Measurements from ENCODE around the gene LRRC4B. TPM values are rescaled to one million over a fixed set of nuclear protein-coding genes. Genes with fewer than 3 reads are reported as not detected.

The LRRC4B gene
- total and polyA plus RNA-seq, 11 donors, result 0.35 to 2.4 (median 0.97) TPM

DNA sequence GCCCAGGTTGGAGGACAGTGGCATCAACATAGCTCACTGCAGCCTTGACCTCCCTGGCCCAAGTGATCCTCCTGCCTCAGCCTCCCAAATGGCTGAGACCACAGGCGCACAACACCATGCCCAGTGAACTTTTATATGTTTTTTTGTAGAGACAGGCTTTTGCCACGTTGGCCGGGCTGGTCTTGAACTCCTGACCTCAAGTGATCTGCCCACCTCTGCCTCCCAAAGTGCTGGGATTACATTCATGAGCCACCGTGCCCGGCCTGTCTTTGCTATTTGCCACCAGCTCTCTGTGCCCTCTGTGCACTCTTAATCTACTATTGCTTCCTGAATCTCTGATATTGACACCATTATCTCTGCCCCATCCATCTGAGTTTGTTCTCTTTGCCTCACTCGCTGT lies 34.3 kb upstream of the LRRC4B start:
- intact Hi-C loops (cut with DNase I), result no loop called here
- peaks cover 0 to 68% (median 25%) of the 10 kb centered on the region in 9 donors for H3K27me3 ChIP-seq
- 66 to 74% (median 72%) methylated on average over 6 of the region's 6 CpGs for WGBS, 4 donors
- no peaks in the 10 kb centered on the region for H3K36me3 ChIP-seq
- DNase-seq (no peak), ATAC-seq (no peak)
- no peaks in the 10 kb centered on the region for H3K9me3 ChIP-seq
- peaks cover 0 to under 1% (median 0%) of the 10 kb centered on the region in 12 donors for H3K4me1 ChIP-seq
- no peak overlapping the region for H3K4me3 ChIP-seq
- H3K27ac ChIP-seq, result no peak overlapping the region
- TF ChIP-seq, protein P1, sequence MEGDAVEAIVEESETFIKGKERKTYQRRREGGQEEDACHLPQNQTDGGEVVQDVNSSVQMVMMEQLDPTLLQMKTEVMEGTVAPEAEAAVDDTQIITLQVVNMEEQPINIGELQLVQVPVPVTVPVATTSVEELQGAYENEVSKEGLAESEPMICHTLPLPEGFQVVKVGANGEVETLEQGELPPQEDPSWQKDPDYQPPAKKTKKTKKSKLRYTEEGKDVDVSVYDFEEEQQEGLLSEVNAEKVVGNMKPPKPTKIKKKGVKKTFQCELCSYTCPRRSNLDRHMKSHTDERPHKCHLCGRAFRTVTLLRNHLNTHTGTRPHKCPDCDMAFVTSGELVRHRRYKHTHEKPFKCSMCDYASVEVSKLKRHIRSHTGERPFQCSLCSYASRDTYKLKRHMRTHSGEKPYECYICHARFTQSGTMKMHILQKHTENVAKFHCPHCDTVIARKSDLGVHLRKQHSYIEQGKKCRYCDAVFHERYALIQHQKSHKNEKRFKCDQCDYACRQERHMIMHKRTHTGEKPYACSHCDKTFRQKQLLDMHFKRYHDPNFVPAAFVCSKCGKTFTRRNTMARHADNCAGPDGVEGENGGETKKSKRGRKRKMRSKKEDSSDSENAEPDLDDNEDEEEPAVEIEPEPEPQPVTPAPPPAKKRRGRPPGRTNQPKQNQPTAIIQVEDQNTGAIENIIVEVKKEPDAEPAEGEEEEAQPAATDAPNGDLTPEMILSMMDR (IDR thresholded peaks at IDR 0.05), result no peak
- TF ChIP-seq POLR2A (IDR thresholded peaks at IDR 0.05), result no peak

DNA sequence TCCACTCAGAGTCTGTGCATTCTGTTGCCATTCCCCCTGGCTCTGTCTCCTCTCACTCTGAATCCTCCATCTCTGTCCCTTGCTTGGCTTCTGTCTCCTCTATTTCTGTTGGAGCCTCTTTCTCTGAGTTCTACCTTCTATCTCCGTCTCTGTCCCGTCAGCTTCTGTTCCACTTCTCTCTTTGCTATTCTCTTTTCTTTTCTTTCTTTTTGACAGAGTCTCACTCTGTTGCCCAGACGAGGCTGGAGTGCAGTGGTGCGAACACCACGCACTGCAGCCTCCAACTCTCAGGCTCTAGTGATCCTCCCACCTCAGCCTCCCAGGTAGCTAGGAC lies 33.8 kb upstream of the LRRC4B start:
- TF ChIP-seq, protein P1 (IDR thresholded peaks at IDR 0.05), result no peak
- TF ChIP-seq POLR2A (IDR thresholded peaks at IDR 0.05), result no peak
- Histone ChIP-seq H3K4me1 (no peaks in the 10 kb centered on the region), H3K36me3 (no peaks in the 10 kb centered on the region), H3K4me3 (no peak overlapping the region), H3K9me3 (no peaks in the 10 kb centered on the region), H3K27ac (no peak overlapping the region), H3K27me3 (peaks cover 0 to 64% (median 21%) of the 10 kb centered on the region in 9 donors)
- intact Hi-C loops (cut with DNase I), result no loop called here
- ATAC-seq, result no peak
- no peak for DNase-seq
- WGBS, 4 donors, result 76 to 85% (median 84%) methylated on average over 5 of the region's 5 CpGs

- Histone ChIP-seq H3K9me3 (no peaks in the 10 kb centered on the region), H3K36me3 (no peaks in the 10 kb centered on the region), H3K4me1 (no peaks in the 10 kb centered on the region), H3K27me3 (peaks cover 0 to 59% (median 18%) of the 10 kb centered on the region in 9 donors), H3K4me3 (no peak overlapping the region), H3K27ac (no peak overlapping the region)
- intact Hi-C loops (cut with DNase I), result no loop called here
- TF ChIP-seq, protein P1 (IDR thresholded peaks at IDR 0.05), result no peak
- TF ChIP-seq POLR2A (IDR thresholded peaks at IDR 0.05), result no peak
- no peak for DNase-seq
- no peak for ATAC-seq
- WGBS, 4 donors, result 20 to 32% (median 28%) methylated on average over 11 of the region's 11 CpGs
Observed at GRCh38 chr19:50601407-50602088, 33.3 kb upstream of the LRRC4B start.

DNA sequence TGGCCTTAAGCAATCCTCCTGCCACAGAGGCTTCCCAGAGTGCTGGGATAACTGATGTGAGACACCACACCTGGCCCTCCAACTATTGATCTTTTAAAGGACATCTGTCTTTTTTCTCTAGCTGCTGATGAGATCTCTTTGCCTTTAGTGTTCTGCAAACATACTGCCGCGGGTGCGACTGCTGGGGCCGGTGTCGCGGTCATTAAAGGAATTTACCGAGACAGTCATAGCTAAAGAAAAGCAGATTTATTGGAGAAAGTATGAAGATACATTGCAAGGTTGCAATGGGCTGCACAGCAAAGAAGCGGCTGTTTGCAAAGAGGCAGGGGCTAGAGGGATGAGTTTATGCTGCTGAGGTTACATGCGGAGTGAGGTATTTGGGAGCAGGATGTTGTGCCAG lies 31.2 kb upstream of the LRRC4B start:
- Histone ChIP-seq H3K9me3 (no peaks in the 10 kb centered on the region), H3K36me3 (no peaks in the 10 kb centered on the region), H3K27ac (no peak overlapping the region), H3K4me3 (no peak overlapping the region), H3K4me1 (no peaks in the 10 kb centered on the region), H3K27me3 (peaks cover 0 to 51% (median 12%) of the 10 kb centered on the region in 9 donors)
- ATAC-seq (no peak), DNase-seq (no peak)
- TF ChIP-seq, protein P1 (IDR thresholded peaks at IDR 0.05), result no peak
- TF ChIP-seq POLR2A (IDR thresholded peaks at IDR 0.05), result no peak
- WGBS, 4 donors, result 80 to 85% (median 84%) methylated on average over 9 of the region's 9 CpGs
- intact Hi-C loops (cut with DNase I), result no loop called here

Data from heart left ventricle (tissue), 16 donors.